Smooth muscle cell (in vitro differentiated cells): ENCODE measurements around the gene VRK1. TPM values are rescaled to one million over a fixed set of nuclear protein-coding genes. Genes with fewer than 3 reads are reported as not detected.

ENCODE experiments used
- DNase-seq: peaks from one replicate; lab custom pipeline; 2025; ENCODE audit not compliant: unreplicated experiment; lab: John Stamatoyannopoulos, UW
- H2AFZ ChIP-seq: fragments of 200-600 bp; sonication (generic); 2 replicates; pipeline ENCODE4 v1.6.0; 2016; ENCODE audit warnings: antibody characterized with exemption, low read depth, mild to moderate bottlenecking
- H3F3A ChIP-seq: fragments of 200-600 bp; sonication (generic); 2 replicates; pipeline ENCODE4 v1.6.0; 2017; ENCODE audit warnings: antibody characterized with exemption, low read depth
- H3K27ac ChIP-seq: fragments of 200-600 bp; sonication (generic); 2 replicates; pipeline ENCODE4 v1.5.1; 2016; ENCODE audit warnings: low read depth, mild to moderate bottlenecking
- H3K27me3 ChIP-seq: fragments of 200-600 bp; sonication (generic); 2 replicates; pipeline ENCODE4 v1.6.1; 2016; ENCODE audit warnings: low read depth, mild to moderate bottlenecking
- H3K36me3 ChIP-seq: fragments of 200-600 bp; sonication (generic); 2 replicates; pipeline ENCODE4 v1.5.1; 2016; ENCODE audit warnings: low read depth
- H3K4me1 ChIP-seq: fragments of 200-600 bp; sonication (generic); 2 replicates; pipeline ENCODE4 v1.5.1; 2016; ENCODE audit warnings: low read depth
- H3K4me2 ChIP-seq: fragments of 200-600 bp; sonication (generic); 2 replicates; pipeline ENCODE4 v1.6.0; 2016; ENCODE audit warnings: mild to moderate bottlenecking
- H3K4me3 ChIP-seq: fragments of 200-600 bp; sonication (generic); 2 replicates; pipeline ENCODE4 v1.5.1; 2016; ENCODE audit warnings: mild to moderate bottlenecking
- H3K79me2 ChIP-seq: fragments of 200-600 bp; sonication (generic); 2 replicates; pipeline ENCODE4 v1.6.0; 2016; ENCODE audit warnings: low read depth, mild to moderate bottlenecking
- H3K9ac ChIP-seq: fragments of 200-600 bp; sonication (generic); 2 replicates; pipeline ENCODE4 v1.6.0; 2016; ENCODE audit warnings: low read depth
- H3K9me3 ChIP-seq: fragments of 200-600 bp; sonication (generic); replicated peaks from 2 replicates; pipeline ENCODE4 v1.5.1; 2016; ENCODE audit warnings: low read depth
- H4K20me1 ChIP-seq: fragments of 200-600 bp; sonication (generic); 2 replicates; pipeline ENCODE4 v1.6.0; 2016; ENCODE audit warnings: low read depth
- WGBS: methylation state at CpG from one replicate; pipeline ENCODE4 v1.1.7; 2016; ENCODE audit warnings: low lambda C conversion rate; 5-methylcytosine and 5-hydroxymethylcytosine counted together
- polyA plus RNA-seq: library from polyadenylated mRNA; unstranded; fragments of >200 nt; fragmentation: Nextera tagmentation; extraction: Ambion mirVana; gene quantifications from 2 replicates; pipeline ENCODE4 v1.2.1, GENCODE V29; 2016
- total RNA-seq: library from RNA; depleted of rRNA; stranded (reverse); fragments of >200 nt; gene quantifications from 2 replicates; pipeline ENCODE4 v1.2.3, GENCODE V29; 2014
- TF ChIP-seq, protein P1 (sequence below): fragments of 200-600 bp; sonication (generic); IDR thresholded peaks from 2 replicates; pipeline ENCODE4 v1.5.1; 2017; ENCODE audit warnings: borderline replicate concordance, mild to moderate bottlenecking, antibody characterized with exemption; ENCODE audit not compliant: insufficient read depth, poor library complexity, severe bottlenecking

VRK1 gene
- total RNA-seq (13.7 and 40.5 TPM in 2 replicates), polyA plus RNA-seq (11.8 and 13.9 TPM in 2 replicates)

- DNase-seq = peak; percentile 80
- Histone ChIP-seq H3K4me1 (peaks cover 11% of the 10 kb centered on the region), H3K4me2 (peak within 1 kb of the TSS; percentile 99), H3K9me3 (no peaks in the 10 kb centered on the region), H3F3A (no peaks in the 10 kb centered on the region), H3K27ac (peak within 1 kb of the TSS; percentile 25), H3K36me3 (no peaks in the 10 kb centered on the region), H2AFZ (peak within 1 kb of the TSS; percentile 94), H3K9ac (peak within 1 kb of the TSS; percentile 86), H3K4me3 (peak within 1 kb of the TSS; percentile 93), H3K79me2 (peaks cover 34% of the 10 kb centered on the region), H4K20me1 (peaks cover 5% of the 10 kb centered on the region), H3K27me3 (no peaks in the 10 kb centered on the region)
- WGBS = 4% methylated on average over 46 of the region's 57 CpGs
- TF ChIP-seq, protein P1, sequence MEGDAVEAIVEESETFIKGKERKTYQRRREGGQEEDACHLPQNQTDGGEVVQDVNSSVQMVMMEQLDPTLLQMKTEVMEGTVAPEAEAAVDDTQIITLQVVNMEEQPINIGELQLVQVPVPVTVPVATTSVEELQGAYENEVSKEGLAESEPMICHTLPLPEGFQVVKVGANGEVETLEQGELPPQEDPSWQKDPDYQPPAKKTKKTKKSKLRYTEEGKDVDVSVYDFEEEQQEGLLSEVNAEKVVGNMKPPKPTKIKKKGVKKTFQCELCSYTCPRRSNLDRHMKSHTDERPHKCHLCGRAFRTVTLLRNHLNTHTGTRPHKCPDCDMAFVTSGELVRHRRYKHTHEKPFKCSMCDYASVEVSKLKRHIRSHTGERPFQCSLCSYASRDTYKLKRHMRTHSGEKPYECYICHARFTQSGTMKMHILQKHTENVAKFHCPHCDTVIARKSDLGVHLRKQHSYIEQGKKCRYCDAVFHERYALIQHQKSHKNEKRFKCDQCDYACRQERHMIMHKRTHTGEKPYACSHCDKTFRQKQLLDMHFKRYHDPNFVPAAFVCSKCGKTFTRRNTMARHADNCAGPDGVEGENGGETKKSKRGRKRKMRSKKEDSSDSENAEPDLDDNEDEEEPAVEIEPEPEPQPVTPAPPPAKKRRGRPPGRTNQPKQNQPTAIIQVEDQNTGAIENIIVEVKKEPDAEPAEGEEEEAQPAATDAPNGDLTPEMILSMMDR = no peak
Observed at GRCh38 chr14:96796851-96797581, at the start of gene VRK1. Gene VRK1 (plus strand): TSS chr14:96797382. CDS start chr14:96833472, 36,090 bp downstream.

DNA sequence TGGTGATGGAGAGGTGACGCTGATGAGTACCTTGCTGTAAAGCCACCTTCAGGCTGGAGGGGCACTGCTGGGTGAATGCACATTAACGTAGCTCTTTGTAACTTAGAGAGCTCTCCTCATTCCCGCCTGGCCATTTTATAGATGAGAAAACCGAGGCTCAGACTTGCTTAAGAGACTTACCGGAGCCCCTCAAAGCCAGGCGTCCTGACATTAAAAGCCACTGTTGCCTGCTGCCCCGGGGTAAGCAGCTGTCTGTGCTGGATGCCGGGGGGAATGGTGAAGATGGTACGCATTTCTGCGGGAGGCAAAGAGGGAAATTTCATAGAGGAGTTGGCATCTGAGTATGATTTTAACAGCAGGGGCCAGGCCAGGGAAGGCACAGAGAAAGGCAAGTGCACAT is 49.6 kb upstream of the VRK1 start:
- TF ChIP-seq, protein P1 = no peak
- DNase-seq = no peak
- H2AFZ ChIP-seq = no peak overlapping the region
- H3K27me3 ChIP-seq = peaks cover 17% of the 10 kb centered on the region
- H3K4me3 ChIP-seq = no peak overlapping the region
- H3K79me2 ChIP-seq = no peaks in the 10 kb centered on the region
- no peaks in the 10 kb centered on the region for H3F3A ChIP-seq
- H3K9me3 ChIP-seq = no peaks in the 10 kb centered on the region
- 82% methylated on average over 10 of the region's 10 CpGs for WGBS
- no peaks in the 10 kb centered on the region for H3K4me1 ChIP-seq
- H4K20me1 ChIP-seq = no peaks in the 10 kb centered on the region
- H3K4me2 ChIP-seq = no peak overlapping the region
- H3K9ac ChIP-seq = no peak overlapping the region
- H3K36me3 ChIP-seq = no peaks in the 10 kb centered on the region
- no peak overlapping the region for H3K27ac ChIP-seq

DNA sequence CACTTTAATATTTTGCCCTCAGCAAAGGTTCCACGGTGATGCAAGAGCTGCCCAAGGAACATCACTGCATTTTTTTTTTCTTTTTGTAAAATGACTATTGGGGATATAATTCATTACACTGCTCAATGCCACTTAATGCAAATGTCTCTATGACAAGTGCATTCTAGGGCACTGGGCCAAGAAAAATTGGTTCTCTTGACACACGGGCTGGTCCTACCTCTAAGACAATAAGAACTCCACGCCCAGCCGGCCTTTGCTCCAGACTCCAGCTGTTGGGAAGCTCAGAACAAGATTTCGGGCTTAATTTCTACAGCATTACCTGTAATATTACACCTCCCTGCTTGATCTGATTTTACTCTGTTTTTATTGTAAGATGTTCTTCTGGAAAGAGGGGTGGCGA is 48.8 kb upstream of the VRK1 start:
- Histone ChIP-seq H3K4me2 (no peak overlapping the region), H2AFZ (no peak overlapping the region), H3K9me3 (no peaks in the 10 kb centered on the region), H3K4me3 (no peak overlapping the region), H3F3A (no peaks in the 10 kb centered on the region), H3K27ac (no peak overlapping the region), H3K36me3 (no peaks in the 10 kb centered on the region), H3K4me1 (no peaks in the 10 kb centered on the region), H3K79me2 (no peaks in the 10 kb centered on the region), H4K20me1 (no peaks in the 10 kb centered on the region), H3K27me3 (peaks cover 12% of the 10 kb centered on the region), H3K9ac (no peak overlapping the region)
- TF ChIP-seq, protein P1 = no peak
- 86% methylated on average over 6 of the region's 6 CpGs for WGBS
- no peak for DNase-seq

- Histone ChIP-seq H3K79me2 (no peaks in the 10 kb centered on the region), H3K9me3 (no peaks in the 10 kb centered on the region), H2AFZ (no peak overlapping the region), H3K4me2 (no peak overlapping the region), H3K9ac (no peak overlapping the region), H3F3A (no peaks in the 10 kb centered on the region), H3K4me1 (peaks cover 5% of the 10 kb centered on the region), H3K27me3 (no peaks in the 10 kb centered on the region), H3K27ac (no peak overlapping the region), H4K20me1 (no peaks in the 10 kb centered on the region), H3K4me3 (no peak overlapping the region), H3K36me3 (no peaks in the 10 kb centered on the region)
- WGBS = 61% methylated on average over 3 of the region's 3 CpGs
- no peak for DNase-seq
- TF ChIP-seq, protein P1 = no peak
Observed at GRCh38 chr14:96751505-96751904, 45.7 kb upstream of the VRK1 start.
